Subcutaneous abdominal adipose tissue (tissue), 5 donors: ENCODE measurements around the gene SLC38A10.

ENCODE experiments used
- H3K27ac ChIP-seq: one replicate; pipeline ENCODE4 v1.7.0; 2013; ENCODE audit warnings: low read depth, mild to moderate bottlenecking, inconsistent platforms, low read length, moderate library complexity
- H3K27me3 ChIP-seq, 5 donors: one replicate each; pipeline ENCODE4 v1.7.0; 2013; ENCODE audit warnings: low read length in 5 of 5, inconsistent platforms in 1 of 5; ENCODE audit not compliant: control insufficient read depth in 5 of 5, insufficient read depth in 4 of 5
- H3K36me3 ChIP-seq, 5 donors: one replicate each; pipeline ENCODE4 v1.7.0; 2013; ENCODE audit warnings: low read length in 5 of 5; ENCODE audit not compliant: control insufficient read depth in 5 of 5, insufficient read depth in 5 of 5
- H3K4me1 ChIP-seq, 5 donors: one replicate each; pipeline ENCODE4 v1.7.0; 2013; ENCODE audit warnings: low read length in 5 of 5, mild to moderate bottlenecking in 3 of 5, moderate library complexity in 1 of 5; ENCODE audit not compliant: control insufficient read depth in 5 of 5, insufficient read depth in 5 of 5
- H3K4me3 ChIP-seq, 5 donors: one replicate each; pipeline ENCODE4 v1.7.0; 2013; ENCODE audit warnings: low read length in 5 of 5, low read depth in 1 of 5
- H3K9ac ChIP-seq, 5 donors: one replicate each; pipeline ENCODE4 v1.7.0; 2013; ENCODE audit warnings: low read length in 5 of 5, mild to moderate bottlenecking in 4 of 5, moderate library complexity in 3 of 5
- H3K9me3 ChIP-seq, 5 donors: one replicate each; pipeline ENCODE4 v1.7.0; 2013; ENCODE audit warnings: low read length in 5 of 5; ENCODE audit not compliant: control insufficient read depth in 5 of 5
- donor health status: healthy.
- donor health status: healthy.
- donor health status: healthy.
- donor health status: healthy.
- donor health status: healthy.

Gene SLC38A10

GRCh38 chr17:81221842-81222619 lies 73.1 kb downstream of the SLC38A10 start:
- Histone ChIP-seq H3K4me1 (peaks cover 7 to 27% (median 20%) of the 10 kb centered on the region in 5 donors), H3K9ac (peak overlapping the region in 4 of 5 donors; percentile 40 to 74 (median 72)), H3K9me3 (peaks cover 0 to 2% (median 0%) of the 10 kb centered on the region in 5 donors), H3K4me3 (peak overlapping the region in 4 of 5 donors; percentile 60 to 79 (median 72)), H3K36me3 (peaks cover 0 to 13% (median 4%) of the 10 kb centered on the region in 5 donors), H3K27me3 (no peaks in the 10 kb centered on the region), H3K27ac (no peak overlapping the region)

- Histone ChIP-seq H3K4me1 (peaks cover 7 to 27% (median 20%) of the 10 kb centered on the region in 5 donors), H3K27ac (no peak overlapping the region), H3K27me3 (no peaks in the 10 kb centered on the region), H3K4me3 (peak overlapping the region in 2 of 5 donors; percentile 70 to 74), H3K36me3 (peaks cover 0 to 13% (median 4%) of the 10 kb centered on the region in 5 donors), H3K9ac (peak overlapping the region in 1 of 5 donors; percentile 71), H3K9me3 (no peaks in the 10 kb centered on the region)
Observed at GRCh38 chr17:81221371-81221841, 73.7 kb downstream of the SLC38A10 start.

GRCh38 chr17:81219476-81220180 lies 75.5 kb downstream of the SLC38A10 start:
- no peak overlapping the region for H3K4me3 ChIP-seq
- no peaks in the 10 kb centered on the region for H3K27me3 ChIP-seq
- no peaks in the 10 kb centered on the region for H3K9me3 ChIP-seq
- peaks cover 0 to 13% (median 4%) of the 10 kb centered on the region in 5 donors for H3K36me3 ChIP-seq
- no peak overlapping the region for H3K9ac ChIP-seq
- H3K27ac ChIP-seq: no peak overlapping the region
- H3K4me1 ChIP-seq: peaks cover 7 to 27% (median 20%) of the 10 kb centered on the region in 5 donors

- no peak overlapping the region for H3K9ac ChIP-seq
- H3K4me1 ChIP-seq: peaks cover 7 to 27% (median 20%) of the 10 kb centered on the region in 5 donors
- H3K27me3 ChIP-seq: no peaks in the 10 kb centered on the region
- H3K4me3 ChIP-seq: no peak overlapping the region
- H3K27ac ChIP-seq: no peak overlapping the region
- H3K9me3 ChIP-seq: no peaks in the 10 kb centered on the region
- H3K36me3 ChIP-seq: peaks cover 0 to 13% (median 4%) of the 10 kb centered on the region in 5 donors
Observed at GRCh38 chr17:81218991-81219390, 76.1 kb downstream of the SLC38A10 start.

GRCh38 chr17:81218459-81218858 lies 76.6 kb downstream of the SLC38A10 start:
- H3K9ac ChIP-seq: no peak overlapping the region
- no peak overlapping the region for H3K4me3 ChIP-seq
- no peaks in the 10 kb centered on the region for H3K27me3 ChIP-seq
- no peak overlapping the region for H3K27ac ChIP-seq
- peaks cover 0 to 13% (median 4%) of the 10 kb centered on the region in 5 donors for H3K36me3 ChIP-seq
- no peaks in the 10 kb centered on the region for H3K9me3 ChIP-seq
- peaks cover 3 to 21% (median 17%) of the 10 kb centered on the region in 5 donors for H3K4me1 ChIP-seq

GRCh38 chr17:81217491-81217890 lies 77.6 kb downstream of the SLC38A10 start:
- Histone ChIP-seq H3K27ac (no peak overlapping the region), H3K4me1 (peaks cover 3 to 15% (median 12%) of the 10 kb centered on the region in 5 donors), H3K36me3 (peaks cover 0 to 13% (median 4%) of the 10 kb centered on the region in 5 donors), H3K9me3 (no peaks in the 10 kb centered on the region), H3K27me3 (no peaks in the 10 kb centered on the region), H3K4me3 (no peak overlapping the region), H3K9ac (no peak overlapping the region)

GRCh38 chr17:81213978-81214377 lies 81.1 kb downstream of the SLC38A10 start:
- Histone ChIP-seq H3K27me3 (no peaks in the 10 kb centered on the region), H3K9ac (no peak overlapping the region), H3K36me3 (peaks cover 0 to 3% (median 0%) of the 10 kb centered on the region in 5 donors), H3K27ac (no peak overlapping the region), H3K4me3 (no peak overlapping the region), H3K9me3 (no peaks in the 10 kb centered on the region), H3K4me1 (peaks cover 0 to 9% (median 0%) of the 10 kb centered on the region in 5 donors)

- Histone ChIP-seq H3K9ac (no peak overlapping the region), H3K27me3 (no peaks in the 10 kb centered on the region), H3K9me3 (no peaks in the 10 kb centered on the region), H3K36me3 (peaks cover 0 to 6% (median 0%) of the 10 kb centered on the region in 5 donors), H3K27ac (no peak overlapping the region), H3K4me3 (no peak overlapping the region), H3K4me1 (peaks cover 0 to 9% (median 0%) of the 10 kb centered on the region in 5 donors)
Observed at GRCh38 chr17:81212365-81212764, 82.7 kb downstream of the SLC38A10 start.

- Histone ChIP-seq H3K27me3 (no peaks in the 10 kb centered on the region), H3K36me3 (peaks cover 0 to 11% (median 2%) of the 10 kb centered on the region in 5 donors), H3K27ac (no peak overlapping the region), H3K9ac (no peak overlapping the region), H3K4me1 (peaks cover 0 to 9% (median 4%) of the 10 kb centered on the region in 5 donors), H3K9me3 (no peaks in the 10 kb centered on the region), H3K4me3 (no peak overlapping the region)
Observed at GRCh38 chr17:81210868-81211267, 84.2 kb downstream of the SLC38A10 start.

- H3K9ac ChIP-seq: no peak overlapping the region
- H3K27ac ChIP-seq: no peak overlapping the region
- peaks cover 0 to 9% (median 4%) of the 10 kb centered on the region in 5 donors for H3K4me1 ChIP-seq
- H3K36me3 ChIP-seq: peaks cover 0 to 11% (median 2%) of the 10 kb centered on the region in 5 donors
- no peaks in the 10 kb centered on the region for H3K27me3 ChIP-seq
- H3K9me3 ChIP-seq: no peaks in the 10 kb centered on the region
- H3K4me3 ChIP-seq: no peak overlapping the region
Observed at GRCh38 chr17:81210466-81210865, 84.6 kb downstream of the SLC38A10 start.
